Trophoblast cell (in vitro differentiated cells and primary cell): ENCODE results near the gene VASP.

Source experiments
- DNase-seq, 2 donors: peaks; one replicate each; pipeline ENCODE4 v3.0.0-alpha.2; 2016
- H2AFZ ChIP-seq: 2 replicates; pipeline ENCODE4 v1.6.1; 2013; ENCODE audit warnings: low read length, moderate library complexity, mild to moderate bottlenecking; ENCODE audit not compliant: insufficient read depth, poor library complexity
- H2AK5ac ChIP-seq: 2 replicates; pipeline ENCODE4 v1.6.1; 2013; ENCODE audit warnings: mild to moderate bottlenecking, low read length
- H2BK120ac ChIP-seq: 2 replicates; pipeline ENCODE4 v1.6.1; 2013; ENCODE audit warnings: low read length, mild to moderate bottlenecking, moderate library complexity; ENCODE audit not compliant: insufficient read depth, poor library complexity
- H2BK12ac ChIP-seq: 2 replicates; pipeline ENCODE4 v1.6.1; 2013; ENCODE audit warnings: mild to moderate bottlenecking, low read length, moderate library complexity
- H2BK5ac ChIP-seq: 2 replicates; pipeline ENCODE4 v1.6.1; 2013; ENCODE audit warnings: low read length, low read depth, moderate library complexity, mild to moderate bottlenecking; ENCODE audit not compliant: poor library complexity
- H3K14ac ChIP-seq: 2 replicates; pipeline ENCODE4 v1.6.1; 2013; ENCODE audit warnings: mild to moderate bottlenecking, low read length
- H3K18ac ChIP-seq: 2 replicates; pipeline ENCODE4 v1.6.1; 2013; ENCODE audit warnings: mild to moderate bottlenecking, low read length
- H3K23ac ChIP-seq: 2 replicates; pipeline ENCODE4 v1.6.1; 2013; ENCODE audit warnings: low read length
- H3K27ac ChIP-seq: 2 replicates; pipeline ENCODE4 v1.5.1; 2013; ENCODE audit warnings: low read depth, mild to moderate bottlenecking, inconsistent platforms, low read length, moderate library complexity
- H3K27me3 ChIP-seq: 2 replicates; pipeline ENCODE4 v1.6.1; 2013; ENCODE audit warnings: inconsistent platforms, mild to moderate bottlenecking, low read length, moderate library complexity; ENCODE audit not compliant: insufficient read depth
- H3K36me3 ChIP-seq, 2 experiments: 1 replicate in 1 of 2; 2 replicates in 1 of 2; pipeline ENCODE4 v1.6.1; 2013; ENCODE audit warnings: low read length in 2 of 2, mild to moderate bottlenecking in 2 of 2, moderate library complexity in 1 of 2; ENCODE audit not compliant: insufficient read depth in 2 of 2, control insufficient read depth in 1 of 2
- H3K4ac ChIP-seq: 2 replicates; pipeline ENCODE4 v1.6.1; 2013; ENCODE audit warnings: low read depth, mild to moderate bottlenecking, low read length, moderate library complexity
- H3K4me1 ChIP-seq, 2 experiments: 1 replicate in 1 of 2; 2 replicates in 1 of 2; pipeline ENCODE4 v1.6.1; 2013; ENCODE audit warnings: low read length in 2 of 2, mild to moderate bottlenecking in 2 of 2, moderate library complexity in 1 of 2; ENCODE audit not compliant: insufficient read depth in 2 of 2, control insufficient read depth in 1 of 2
- H3K4me2 ChIP-seq: 2 replicates; pipeline ENCODE4 v1.6.1; 2013; ENCODE audit warnings: inconsistent platforms, mild to moderate bottlenecking, low read length, moderate library complexity
- H3K4me3 ChIP-seq: 2 replicates; pipeline ENCODE4 v1.5.1; 2013; ENCODE audit warnings: mild to moderate bottlenecking, low read depth, low read length, inconsistent platforms
- H3K79me1 ChIP-seq: one replicate; pipeline ENCODE4 v1.6.1; 2013; ENCODE audit warnings: low read length
- H3K79me2 ChIP-seq: 2 replicates; pipeline ENCODE4 v1.6.1; 2013; ENCODE audit warnings: low read length, mild to moderate bottlenecking; ENCODE audit not compliant: control insufficient read depth, insufficient read depth, poor library complexity
- H3K9ac ChIP-seq: 2 replicates; pipeline ENCODE4 v1.6.1; 2013; ENCODE audit warnings: mild to moderate bottlenecking, low read length
- H3K9me3 ChIP-seq: 2 replicates; pipeline ENCODE4 v1.6.1; 2013; ENCODE audit warnings: low read depth, mild to moderate bottlenecking, control low read depth, inconsistent platforms, low read length; ENCODE audit not compliant: insufficient read depth
- H4K12ac ChIP-seq: 2 replicates; pipeline ENCODE4 v1.6.1; 2013; ENCODE audit warnings: low read depth, mild to moderate bottlenecking, low read length, moderate library complexity
- H4K8ac ChIP-seq: 2 replicates; pipeline ENCODE4 v1.6.1; 2013; ENCODE audit warnings: low read depth, mild to moderate bottlenecking, low read length, moderate library complexity
- H4K91ac ChIP-seq: one replicate; pipeline ENCODE4 v1.6.1; 2013; ENCODE audit warnings: low read depth, mild to moderate bottlenecking, low read length, moderate library complexity
- WGBS: extraction: QIAGEN DNeasy Blood & Tissue Kit; methylation state at CpG from one replicate; pipeline ENCODE4 v1.1.7; 2013; ENCODE audit warnings: missing lambda C conversion rate; ENCODE audit not compliant: insufficient read length, insufficient coverage; ENCODE audit errors: extremely low coverage; 5-methylcytosine and 5-hydroxymethylcytosine counted together

VASP gene

GRCh38 chr19:45553464-45553863 is 46.2 kb downstream of the VASP start:
- no peaks in the 10 kb centered on the region for H3K27me3 ChIP-seq
- no peaks in the 10 kb centered on the region for H3K79me2 ChIP-seq
- no CpG with 5 or more reads among the region's 34 CpGs for whole genome bisulfite sequencing
- H3K18ac ChIP-seq, result no peak overlapping the region
- H3K27ac ChIP-seq, result no peak overlapping the region
- H2BK5ac ChIP-seq, result no peak overlapping the region
- no peak overlapping the region for H3K23ac ChIP-seq
- no peak overlapping the region for H4K8ac ChIP-seq
- H4K91ac ChIP-seq, result no peak overlapping the region
- no peak overlapping the region for H2AFZ ChIP-seq
- no peak overlapping the region for H3K14ac ChIP-seq
- peaks cover 2 to 7% of the 10 kb centered on the region in 2 experiments for H3K36me3 ChIP-seq
- peak; percentile 48 to 69 for DNase-seq
- H2BK12ac ChIP-seq, result no peak overlapping the region
- no peaks in the 10 kb centered on the region for H3K9me3 ChIP-seq
- H4K12ac ChIP-seq, result no peak overlapping the region
- no peak overlapping the region for H3K4me3 ChIP-seq
- H3K4me1 ChIP-seq, result no peaks in the 10 kb centered on the region
- H3K79me1 ChIP-seq, result no peaks in the 10 kb centered on the region
- no peak overlapping the region for H2BK120ac ChIP-seq
- no peak overlapping the region for H3K4ac ChIP-seq
- H3K4me2 ChIP-seq, result no peak overlapping the region
- no peak overlapping the region for H2AK5ac ChIP-seq
- H3K9ac ChIP-seq, result no peak overlapping the region

- Histone ChIP-seq H3K36me3 (peaks cover 2 to 7% of the 10 kb centered on the region in 2 experiments), H3K9me3 (no peaks in the 10 kb centered on the region), H3K27me3 (no peaks in the 10 kb centered on the region), H2BK12ac (no peak overlapping the region), H3K27ac (no peak overlapping the region), H2AFZ (no peak overlapping the region), H3K4me2 (no peak overlapping the region), H3K4me3 (no peak overlapping the region), H2BK120ac (no peak overlapping the region), H3K14ac (no peak overlapping the region), H3K79me2 (no peaks in the 10 kb centered on the region), H3K9ac (no peak overlapping the region), H4K12ac (no peak overlapping the region), H3K23ac (no peak overlapping the region), H2BK5ac (no peak overlapping the region), H3K4me1 (no peaks in the 10 kb centered on the region), H3K4ac (no peak overlapping the region), H4K91ac (no peak overlapping the region), H2AK5ac (no peak overlapping the region), H3K18ac (no peak overlapping the region), H3K79me1 (no peaks in the 10 kb centered on the region), H4K8ac (no peak overlapping the region)
- DNase-seq, result no peak
- no CpG with 5 or more reads among the region's 1 CpG for WGBS
Observed at GRCh38 chr19:45554481-45554880, 47.2 kb downstream of the VASP start.

GRCh38 chr19:45556835-45557234 is 49.6 kb downstream of the VASP start:
- Histone ChIP-seq H2AK5ac (no peak overlapping the region), H3K14ac (no peak overlapping the region), H2BK120ac (no peak overlapping the region), H2BK12ac (no peak overlapping the region), H3K9ac (no peak overlapping the region), H3K79me1 (no peaks in the 10 kb centered on the region), H3K27me3 (no peaks in the 10 kb centered on the region), H4K91ac (no peak overlapping the region), H3K18ac (no peak overlapping the region), H3K27ac (no peak overlapping the region), H3K4me2 (no peak overlapping the region), H4K8ac (no peak overlapping the region), H3K79me2 (no peaks in the 10 kb centered on the region), H2BK5ac (no peak overlapping the region), H2AFZ (no peak overlapping the region), H4K12ac (no peak overlapping the region), H3K23ac (no peak overlapping the region), H3K36me3 (peaks cover 2 to 7% of the 10 kb centered on the region in 2 experiments), H3K4me3 (no peak overlapping the region), H3K4me1 (no peaks in the 10 kb centered on the region), H3K9me3 (no peaks in the 10 kb centered on the region), H3K4ac (no peak overlapping the region)
- no CpG with 5 or more reads among the region's 5 CpGs for WGBS
- no peak for DNase-seq

- no peak overlapping the region for H2AK5ac ChIP-seq
- no peak overlapping the region for H3K9ac ChIP-seq
- H3K14ac ChIP-seq, result no peak overlapping the region
- H3K4me3 ChIP-seq, result no peak overlapping the region
- H3K9me3 ChIP-seq, result no peaks in the 10 kb centered on the region
- no peak overlapping the region for H3K18ac ChIP-seq
- H2BK5ac ChIP-seq, result no peak overlapping the region
- H3K79me2 ChIP-seq, result no peaks in the 10 kb centered on the region
- H4K12ac ChIP-seq, result no peak overlapping the region
- H3K4ac ChIP-seq, result no peak overlapping the region
- no peaks in the 10 kb centered on the region for H3K79me1 ChIP-seq
- H4K91ac ChIP-seq, result no peak overlapping the region
- no peak overlapping the region for H4K8ac ChIP-seq
- no peak overlapping the region for H3K23ac ChIP-seq
- no peaks in the 10 kb centered on the region for H3K4me1 ChIP-seq
- no peak overlapping the region for H2BK12ac ChIP-seq
- H3K27ac ChIP-seq, result no peak overlapping the region
- H3K36me3 ChIP-seq, result peaks cover under 1 to 2% of the 10 kb centered on the region in 2 experiments
- no CpG with 5 or more reads among the region's 10 CpGs for WGBS
- DNase-seq, result peak; percentile 54 to 70
- H2AFZ ChIP-seq, result no peak overlapping the region
- no peaks in the 10 kb centered on the region for H3K27me3 ChIP-seq
- no peak overlapping the region for H2BK120ac ChIP-seq
- H3K4me2 ChIP-seq, result no peak overlapping the region
Observed at GRCh38 chr19:45558399-45558878, 51.2 kb downstream of the VASP start.
